ENCODE results near the gene DLGAP1.

The DLGAP1 gene

DNA sequence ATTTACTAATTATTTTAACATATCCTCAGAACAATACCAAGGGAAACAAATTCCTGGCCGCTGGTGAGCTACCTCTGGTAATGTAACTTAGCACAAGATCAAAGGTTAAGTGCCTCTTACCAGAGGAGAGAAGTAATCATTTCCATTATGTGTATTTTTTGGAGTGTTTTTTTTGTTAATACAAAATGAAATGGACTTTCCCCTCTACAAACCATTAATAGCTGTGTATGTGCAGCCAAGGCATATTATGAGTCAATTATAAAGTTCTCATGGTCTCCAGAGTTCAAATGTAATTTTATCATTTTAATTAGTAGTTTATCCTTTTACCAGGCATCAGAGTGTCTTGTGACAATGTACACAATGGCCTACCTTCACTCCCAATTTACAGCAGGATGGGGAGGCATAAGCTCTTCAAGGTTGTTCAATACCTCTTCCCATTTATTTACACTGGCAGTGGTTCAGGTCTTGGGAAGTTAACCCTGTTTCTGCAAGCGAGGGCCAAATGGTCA, 762.9 kb downstream of the DLGAP1 start:
- no peak overlapping the region for H3K27ac ChIP-seq
- no peak for TF ChIP-seq ZFX (IDR thresholded peaks at IDR 0.05; ENCODE audit: borderline replicate concordance)
- TF ChIP-seq, protein P1, sequence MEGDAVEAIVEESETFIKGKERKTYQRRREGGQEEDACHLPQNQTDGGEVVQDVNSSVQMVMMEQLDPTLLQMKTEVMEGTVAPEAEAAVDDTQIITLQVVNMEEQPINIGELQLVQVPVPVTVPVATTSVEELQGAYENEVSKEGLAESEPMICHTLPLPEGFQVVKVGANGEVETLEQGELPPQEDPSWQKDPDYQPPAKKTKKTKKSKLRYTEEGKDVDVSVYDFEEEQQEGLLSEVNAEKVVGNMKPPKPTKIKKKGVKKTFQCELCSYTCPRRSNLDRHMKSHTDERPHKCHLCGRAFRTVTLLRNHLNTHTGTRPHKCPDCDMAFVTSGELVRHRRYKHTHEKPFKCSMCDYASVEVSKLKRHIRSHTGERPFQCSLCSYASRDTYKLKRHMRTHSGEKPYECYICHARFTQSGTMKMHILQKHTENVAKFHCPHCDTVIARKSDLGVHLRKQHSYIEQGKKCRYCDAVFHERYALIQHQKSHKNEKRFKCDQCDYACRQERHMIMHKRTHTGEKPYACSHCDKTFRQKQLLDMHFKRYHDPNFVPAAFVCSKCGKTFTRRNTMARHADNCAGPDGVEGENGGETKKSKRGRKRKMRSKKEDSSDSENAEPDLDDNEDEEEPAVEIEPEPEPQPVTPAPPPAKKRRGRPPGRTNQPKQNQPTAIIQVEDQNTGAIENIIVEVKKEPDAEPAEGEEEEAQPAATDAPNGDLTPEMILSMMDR (IDR thresholded peaks at IDR 0.05) = no peak

DNA sequence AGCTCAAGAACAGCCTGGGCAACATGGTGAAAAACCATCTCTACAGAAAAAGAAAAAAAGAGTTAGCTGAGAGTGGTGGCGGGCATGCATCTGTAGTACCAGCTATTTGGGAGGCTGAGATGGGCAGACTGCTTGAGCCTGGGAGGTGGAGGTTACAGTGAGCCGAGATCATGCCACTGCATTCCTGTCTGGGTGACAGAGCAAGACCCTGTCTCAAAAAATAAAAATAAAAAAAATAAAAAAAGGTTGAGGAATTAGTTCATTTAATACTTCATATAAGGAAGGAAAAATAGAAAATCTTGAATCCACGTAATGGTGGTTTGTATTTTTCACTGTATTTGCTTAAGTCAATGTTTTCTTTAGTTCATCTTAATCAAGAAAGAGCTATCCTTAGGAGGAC, 763.4 kb downstream of the DLGAP1 start:
- TF ChIP-seq ZFX (IDR thresholded peaks at IDR 0.05; ENCODE audit: borderline replicate concordance) = no peak
- TF ChIP-seq, protein P1 (IDR thresholded peaks at IDR 0.05) = no peak
- H3K27ac ChIP-seq = no peak overlapping the region

DNA sequence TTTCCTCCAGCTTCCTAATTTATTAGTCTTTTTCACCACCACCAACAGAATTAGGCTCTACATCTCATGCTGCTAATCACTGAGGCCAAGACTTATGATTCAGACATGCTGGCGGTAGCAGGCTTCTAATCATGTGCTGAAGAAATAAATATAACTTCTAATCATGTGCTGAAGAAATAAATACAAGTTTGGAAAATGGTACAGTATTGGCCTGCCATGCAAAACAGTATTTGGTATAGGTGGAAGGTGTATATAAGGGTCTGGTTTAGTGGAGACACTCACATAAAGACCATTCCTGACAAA, 764.4 kb downstream of the DLGAP1 start:
- no peak overlapping the region for H3K27ac ChIP-seq
- TF ChIP-seq, protein P1 (IDR thresholded peaks at IDR 0.05) = no peak
- no peak for TF ChIP-seq ZFX (IDR thresholded peaks at IDR 0.05; ENCODE audit: borderline replicate concordance)

DNA sequence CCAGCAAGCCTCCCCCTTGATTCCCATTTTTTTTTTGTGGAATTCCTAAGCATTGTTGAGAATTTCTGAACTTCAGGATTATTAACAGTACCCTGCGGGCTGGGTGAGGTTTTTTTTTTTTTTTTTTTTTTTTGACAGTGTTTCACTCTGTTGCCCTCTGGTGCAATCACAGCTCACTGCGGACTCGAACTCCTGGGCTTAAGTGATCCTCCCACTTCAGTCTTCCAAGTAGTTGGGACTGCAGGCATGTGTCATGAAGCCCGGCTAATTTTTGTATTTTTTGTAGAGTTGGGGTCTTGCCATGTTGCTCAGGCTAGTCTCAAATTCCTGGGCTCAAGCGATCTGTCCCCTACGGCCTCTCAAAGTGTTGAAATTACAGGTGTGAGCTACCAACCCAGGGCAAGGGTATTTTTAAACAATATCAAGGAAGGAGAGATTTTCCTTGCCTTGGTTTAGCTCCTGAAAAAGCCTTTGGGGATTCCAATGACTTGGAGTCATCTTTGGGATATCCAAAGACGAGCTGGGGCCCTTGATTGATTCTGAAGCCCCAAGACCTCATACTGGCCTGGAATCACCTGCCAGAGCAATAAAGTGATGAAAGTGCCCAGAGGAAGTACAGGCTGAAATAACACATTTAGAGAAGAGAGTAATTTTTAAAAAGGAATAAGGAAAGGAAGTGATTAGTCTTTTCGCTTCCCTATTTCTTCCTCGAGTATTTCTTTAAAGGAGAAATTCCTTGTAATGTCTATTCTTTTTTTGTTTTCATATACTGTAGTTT, 764.9 kb downstream of the DLGAP1 start:
- H3K27ac ChIP-seq = no peak overlapping the region
- TF ChIP-seq, protein P1 (IDR thresholded peaks at IDR 0.05) = no peak
- TF ChIP-seq ZFX (IDR thresholded peaks at IDR 0.05; ENCODE audit: borderline replicate concordance) = no peak

DNA sequence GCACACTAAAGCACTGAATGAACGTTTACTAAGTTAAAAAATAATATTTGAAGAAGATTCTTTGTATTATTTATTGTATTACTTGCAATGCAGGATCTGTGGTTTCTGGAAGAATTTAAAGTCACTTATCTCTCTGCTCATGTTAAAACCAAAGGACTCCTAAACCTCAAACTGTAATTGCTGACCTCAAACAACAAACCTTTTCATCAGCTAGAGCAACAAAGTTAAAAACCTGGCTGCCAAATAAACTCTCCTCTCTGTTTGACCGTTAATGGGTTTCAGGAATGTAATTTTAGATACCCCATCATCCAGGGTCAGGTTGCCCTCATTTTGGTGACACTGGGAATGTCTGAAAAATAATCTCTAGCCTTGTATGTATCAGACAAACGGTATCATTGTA, 766.0 kb downstream of the DLGAP1 start:
- TF ChIP-seq, protein P1 (IDR thresholded peaks at IDR 0.05) = no peak
- TF ChIP-seq ZFX (IDR thresholded peaks at IDR 0.05; ENCODE audit: borderline replicate concordance) = no peak
- no peak overlapping the region for H3K27ac ChIP-seq

DNA sequence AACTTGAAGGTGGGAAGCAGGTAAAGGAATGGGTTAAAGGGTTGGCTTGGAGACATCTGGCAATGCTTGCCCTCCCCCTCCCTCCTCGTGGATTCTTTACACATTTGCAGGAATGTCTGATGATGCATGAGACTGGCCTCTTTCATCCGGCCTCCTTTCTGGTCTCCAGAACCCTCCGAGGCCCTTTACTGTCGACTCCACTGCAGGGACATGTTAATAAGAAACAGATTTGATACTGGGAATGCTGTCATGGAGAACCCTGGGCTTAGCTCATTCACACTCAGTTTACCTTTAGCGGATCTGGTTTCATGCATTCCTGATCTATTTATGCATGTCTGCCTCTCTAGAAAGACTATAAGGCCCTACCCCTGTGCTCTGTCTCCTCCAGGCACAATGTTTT, 766.4 kb downstream of the DLGAP1 start:
- no peak overlapping the region for H3K27ac ChIP-seq
- TF ChIP-seq ZFX (IDR thresholded peaks at IDR 0.05; ENCODE audit: borderline replicate concordance) = no peak
- TF ChIP-seq, protein P1 (IDR thresholded peaks at IDR 0.05) = no peak

DNA sequence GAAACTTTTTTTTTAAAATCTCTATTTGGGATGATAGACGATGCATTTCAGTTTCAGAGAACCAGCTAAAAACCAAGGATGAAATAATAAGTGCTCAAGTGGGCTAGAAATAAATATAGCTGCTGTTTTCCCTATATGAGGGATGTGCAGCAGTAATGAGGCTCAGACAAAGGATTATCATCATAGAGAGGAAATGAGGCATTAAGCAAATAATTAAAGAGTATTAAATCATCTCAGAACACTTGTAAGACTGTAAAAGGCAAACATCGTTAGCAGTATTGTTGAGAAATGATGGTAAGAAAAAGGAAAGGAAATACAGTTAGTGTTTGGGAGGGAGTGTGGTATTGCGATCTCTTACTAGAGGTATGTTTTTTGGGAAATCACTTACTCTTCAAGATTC, 771.6 kb downstream of the DLGAP1 start:
- H3K27ac ChIP-seq = no peak overlapping the region
- TF ChIP-seq, protein P1 (IDR thresholded peaks at IDR 0.05) = no peak
- TF ChIP-seq ZFX (IDR thresholded peaks at IDR 0.05; ENCODE audit: borderline replicate concordance) = no peak
